Measurements from ENCODE around the gene CAMTA1.

GRCh38 chr1:6809461-6809860, 24.2 kb downstream of the CAMTA1 start:
- TF ChIP-seq CTCF (optimal IDR thresholded peaks at IDR 0.05 in 1 of 3, IDR thresholded peaks at IDR 0.05 in 1 of 3, conservative IDR thresholded peaks at IDR 0.05 in 1 of 3; ENCODE audit: extremely low read depth in 1 of 3, insufficient read depth in 2 of 3, low read length in 3 of 3) = no peak
- no peak for TF ChIP-seq EZH2 (IDR thresholded peaks at IDR 0.05; ENCODE audit: low read length)

All from keratinocyte (primary cell).